ENCODE data around the gene PPP1R13L.

GRCh38 chr19:45339629-45340028, 65.2 kb downstream of the PPP1R13L start:
- TF ChIP-seq CTCF (IDR thresholded peaks at IDR 0.05), result no peak
- no peak for TF ChIP-seq POLR2A (IDR thresholded peaks at IDR 0.05)
- TF ChIP-seq POLR2AphosphoS5 (IDR thresholded peaks at IDR 0.05; ENCODE audit: insufficient read depth in 1 of 2, low read depth in 1 of 2), result no peak

Data from vagina (tissue), 2 donors.